Activated T-helper 17 cell treated with anti-CD3 and anti-CD28 coated beads, Interleukin-2, amount 50 U/mL, for 72 hours (primary cell): ENCODE measurements around the gene ACP6. TPM values are rescaled to one million over a fixed set of nuclear protein-coding genes. Genes with fewer than 3 reads are reported as not detected.
A peak's percentile ranks its signal among the peaks of the same experiment; 100 is the strongest.

Experiments
- ATAC-seq: fragments of 150-1000 bp; cut with Tn5 transposase; replicated peaks from 2 replicates; pipeline ENCODE4 v1.10.0; 2021; ENCODE audit warnings: mild to moderate bottlenecking, moderate library complexity
- H3K27ac Mint-ChIP-seq: one replicate; pipeline ENCODE4 v1.8.0; 2022; ENCODE audit warnings: mixed read lengths
- H3K27me3 Mint-ChIP-seq: one replicate; pipeline ENCODE4 v1.8.0; 2022; ENCODE audit warnings: mixed read lengths
- H3K36me3 Mint-ChIP-seq: one replicate; pipeline ENCODE4 v1.8.0; 2022; ENCODE audit warnings: low read depth, mild to moderate bottlenecking, mixed read lengths
- H3K4me1 Mint-ChIP-seq: one replicate; pipeline ENCODE4 v1.8.0; 2022; ENCODE audit warnings: mixed read lengths
- H3K4me3 Mint-ChIP-seq: one replicate; pipeline ENCODE4 v1.8.0; 2022; ENCODE audit warnings: mild to moderate bottlenecking, mixed read lengths
- H3K9me3 Mint-ChIP-seq: one replicate; pipeline ENCODE4 v1.8.0; 2022; ENCODE audit warnings: mixed read lengths
- total RNA-seq, 2 donors: library from RNA; stranded (reverse); gene quantifications; one replicate each; pipeline ENCODE4 v1.2.3, GENCODE V29; 2022

ACP6 gene
- total RNA-seq, 2 donors from 2014 or later: 10.9 to 12.0 TPM

GRCh38 chr1:147599362-147600118, 70.8 kb downstream of the ACP6 start:
- peak; percentile 85 for ATAC-seq
- Mint-ChIP-seq H3K27me3 (no peaks in the 10 kb centered on the region), H3K4me1 (peaks cover 32% of the 10 kb centered on the region), H3K4me3 (peak overlapping the region; percentile 86), H3K9me3 (no peaks in the 10 kb centered on the region), H3K36me3 (peaks cover 3% of the 10 kb centered on the region), H3K27ac (peak overlapping the region; percentile 72)

GRCh38 chr1:147598621-147599361, 71.5 kb downstream of the ACP6 start:
- H3K4me1 Mint-ChIP-seq: peaks cover 30% of the 10 kb centered on the region
- H3K27ac Mint-ChIP-seq: peak overlapping the region; percentile 72
- peak overlapping the region; percentile 86 for H3K4me3 Mint-ChIP-seq
- H3K9me3 Mint-ChIP-seq: no peaks in the 10 kb centered on the region
- no peaks in the 10 kb centered on the region for H3K36me3 Mint-ChIP-seq
- ATAC-seq: peak; percentile 18
- H3K27me3 Mint-ChIP-seq: no peaks in the 10 kb centered on the region

DNA sequence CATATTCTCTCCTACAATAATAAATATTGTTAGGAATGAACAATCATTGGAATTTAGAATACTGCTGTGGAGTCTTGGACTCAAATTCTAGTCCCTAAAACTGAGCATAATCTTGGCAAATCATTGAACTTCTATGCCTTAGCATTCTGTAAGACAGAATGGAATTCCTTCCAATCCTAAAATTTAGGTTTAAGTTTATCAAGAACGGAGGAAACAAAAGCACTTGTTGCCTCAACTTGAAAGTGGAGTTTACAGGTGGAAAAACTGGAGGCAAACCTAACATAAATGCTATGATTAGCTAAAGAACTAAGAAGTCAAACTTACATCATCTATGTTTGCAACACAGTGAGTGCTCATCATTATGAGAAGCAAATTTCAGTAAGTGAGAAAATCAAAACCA, 73.3 kb downstream of the ACP6 start:
- Mint-ChIP-seq H3K4me1 (peaks cover 21% of the 10 kb centered on the region), H3K36me3 (no peaks in the 10 kb centered on the region), H3K4me3 (no peak overlapping the region), H3K9me3 (no peaks in the 10 kb centered on the region), H3K27ac (no peak overlapping the region), H3K27me3 (no peaks in the 10 kb centered on the region)
- ATAC-seq: no peak

Other genes starting within 250 kb of the ACP6 start
- gene BCL9, start 129.0 kb downstream of the ACP6 start, total RNA-seq: 10 to 100 TPM; 11.1 to 28.3 TPM
- not detected for gene GJA5, start 90.1 kb upstream of the ACP6 start, total RNA-seq
- gene GJA8, start 232.3 kb upstream of the ACP6 start, total RNA-seq: not detected